ENCODE data around the gene ALDH3B1. TPM values are rescaled to one million over a fixed set of nuclear protein-coding genes. Genes with fewer than 3 reads are reported as not detected.
"Not testable (repeated sequence)": the region's sequence is repeated elsewhere in the genome, so short reads cannot be mapped to it uniquely, and the experiment has no call there.

ALDH3B1 gene
- total RNA-seq, 1 experiment from 2014 or later = not detected

DNA sequence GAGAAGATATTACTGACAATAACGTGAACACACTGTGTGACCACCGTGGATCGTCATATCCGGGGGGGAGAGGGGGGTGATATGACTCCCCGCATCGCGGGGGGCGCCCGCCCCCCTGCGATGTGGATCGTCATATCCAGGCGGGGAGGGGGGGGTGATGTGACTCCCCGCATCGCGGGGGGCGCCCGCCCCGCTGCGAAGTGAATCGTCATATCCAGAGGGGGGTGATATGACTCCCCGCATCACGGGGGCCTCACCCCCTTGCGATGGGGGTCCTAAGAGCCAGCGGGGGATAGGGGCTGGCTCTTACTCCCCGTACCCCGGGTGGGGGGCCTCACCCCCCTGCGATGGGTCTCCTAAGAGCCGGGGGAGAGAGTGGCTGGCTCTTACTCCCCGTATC lies 26.2 kb upstream of the ALDH3B1 start:
- H3K79me2 ChIP-seq (ENCODE audit: insufficient read depth, low read length) = no peaks in the 10 kb centered on the region
- H4K5ac ChIP-seq (ENCODE audit: insufficient read length, low read depth, low read length) = no peak overlapping the region
- H3K27me3 ChIP-seq (ENCODE audit: insufficient read depth, low read length) = no peaks in the 10 kb centered on the region
- no peaks in the 10 kb centered on the region for H3K36me3 Mint-ChIP-seq (ENCODE audit: insufficient read depth in 1 of 3, low read depth in 3 of 3)
- H3K18ac ChIP-seq (ENCODE audit: insufficient read length, low read depth, low read length) = no peak overlapping the region
- no peak overlapping the region for H3K4ac ChIP-seq (ENCODE audit: low read depth, low read length)
- H3T11ph ChIP-seq (ENCODE audit: low read length) = no peak overlapping the region
- no peak overlapping the region for H2BK20ac ChIP-seq (ENCODE audit: low read depth, low read length, poor library complexity, severe bottlenecking)
- H2BK12ac ChIP-seq (ENCODE audit: insufficient read length, low read depth, low read length) = no peak overlapping the region
- no peak overlapping the region for H2BK15ac ChIP-seq (ENCODE audit: low read depth, low read length)
- no peak overlapping the region for H3K9ac ChIP-seq (ENCODE audit: extremely low read depth, insufficient read length, low read length)
- H3K79me1 ChIP-seq (ENCODE audit: insufficient read depth, low read depth, low read length, poor library complexity, severe bottlenecking) = no peaks in the 10 kb centered on the region
- TF ChIP-seq, protein P1, sequence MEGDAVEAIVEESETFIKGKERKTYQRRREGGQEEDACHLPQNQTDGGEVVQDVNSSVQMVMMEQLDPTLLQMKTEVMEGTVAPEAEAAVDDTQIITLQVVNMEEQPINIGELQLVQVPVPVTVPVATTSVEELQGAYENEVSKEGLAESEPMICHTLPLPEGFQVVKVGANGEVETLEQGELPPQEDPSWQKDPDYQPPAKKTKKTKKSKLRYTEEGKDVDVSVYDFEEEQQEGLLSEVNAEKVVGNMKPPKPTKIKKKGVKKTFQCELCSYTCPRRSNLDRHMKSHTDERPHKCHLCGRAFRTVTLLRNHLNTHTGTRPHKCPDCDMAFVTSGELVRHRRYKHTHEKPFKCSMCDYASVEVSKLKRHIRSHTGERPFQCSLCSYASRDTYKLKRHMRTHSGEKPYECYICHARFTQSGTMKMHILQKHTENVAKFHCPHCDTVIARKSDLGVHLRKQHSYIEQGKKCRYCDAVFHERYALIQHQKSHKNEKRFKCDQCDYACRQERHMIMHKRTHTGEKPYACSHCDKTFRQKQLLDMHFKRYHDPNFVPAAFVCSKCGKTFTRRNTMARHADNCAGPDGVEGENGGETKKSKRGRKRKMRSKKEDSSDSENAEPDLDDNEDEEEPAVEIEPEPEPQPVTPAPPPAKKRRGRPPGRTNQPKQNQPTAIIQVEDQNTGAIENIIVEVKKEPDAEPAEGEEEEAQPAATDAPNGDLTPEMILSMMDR (conservative IDR thresholded peaks at IDR 0.05) = no peak
- no peak overlapping the region for H3K4me2 ChIP-seq (ENCODE audit: insufficient read depth, insufficient read length, low read length)
- no peak overlapping the region for H4K91ac ChIP-seq (ENCODE audit: insufficient read length, low read depth, low read length)
- no peaks in the 10 kb centered on the region for H3K9me3 ChIP-seq (ENCODE audit: control insufficient read depth, low read depth, low read length)
- no peak for DNase-seq
- H4K8ac ChIP-seq (replicated peaks; ENCODE audit: insufficient read length, low read depth, low read length) = no peak overlapping the region
- no peak overlapping the region for H3K23ac ChIP-seq (ENCODE audit: insufficient read length, low read depth, low read length)
- no peak overlapping the region for H2BK120ac ChIP-seq (ENCODE audit: low read depth, low read length, poor library complexity, severe bottlenecking)
- H2BK5ac ChIP-seq (ENCODE audit: insufficient read length, low read length) = no peak overlapping the region
- no peaks in the 10 kb centered on the region for H3K23me2 ChIP-seq (ENCODE audit: insufficient read length, low read depth, low read length, poor library complexity, severe bottlenecking)
- no peak overlapping the region for H3K4me3 Mint-ChIP-seq
- H3K27me3 Mint-ChIP-seq (ENCODE audit: low read depth) = peaks cover 12% of the 10 kb centered on the region
- H3K27ac ChIP-seq (ENCODE audit: insufficient read length, low read depth, low read length) = no peak overlapping the region
- H3K14ac ChIP-seq (ENCODE audit: insufficient read depth, low read length) = no peak overlapping the region
- H3K56ac ChIP-seq (ENCODE audit: insufficient read length, low read depth, low read length) = no peak overlapping the region
- no peaks in the 10 kb centered on the region for H3K4me1 ChIP-seq (ENCODE audit: insufficient read depth, low read length)
- H3K4me1 Mint-ChIP-seq = peaks cover 14 to 20% of the 10 kb centered on the region in 2 experiments
- H2AFZ ChIP-seq (ENCODE audit: low read length) = no peak overlapping the region
- no peaks in the 10 kb centered on the region for H3K9me3 Mint-ChIP-seq
- no peaks in the 10 kb centered on the region for H4K20me1 ChIP-seq (ENCODE audit: control insufficient read depth, insufficient read depth, insufficient read length)
- H2AK5ac ChIP-seq (ENCODE audit: insufficient read length, low read length) = no peak overlapping the region
- WGBS (ENCODE audit: extremely low coverage, insufficient read length, low lambda C conversion rate) = no CpG with 5 or more reads among the region's 29 CpGs
- no peak overlapping the region for H3K27ac Mint-ChIP-seq

GRCh38 chr11:67985302-67985701 lies 24.8 kb upstream of the ALDH3B1 start:
- not testable (repeated sequence) for DNase-seq; H4K20me1 ChIP-seq (ENCODE audit: control insufficient read depth, insufficient read depth, insufficient read length); H3K9me3 Mint-ChIP-seq

More at GRCh38 chr11:67985302-67985701, 24.8 kb upstream of the ALDH3B1 start:
- H2AFZ ChIP-seq (ENCODE audit: low read length); H3T11ph ChIP-seq (ENCODE audit: low read length); H3K23me2 ChIP-seq (ENCODE audit: insufficient read length, low read depth, low read length, poor library complexity, severe bottlenecking); H2BK20ac ChIP-seq (ENCODE audit: low read depth, low read length, poor library complexity, severe bottlenecking); H3K18ac ChIP-seq (ENCODE audit: insufficient read length, low read depth, low read length); H3K27me3 ChIP-seq (ENCODE audit: insufficient read depth, low read length); H3K79me2 ChIP-seq (ENCODE audit: insufficient read depth, low read length); H3K4ac ChIP-seq (ENCODE audit: low read depth, low read length); H2BK120ac ChIP-seq (ENCODE audit: low read depth, low read length, poor library complexity, severe bottlenecking); H2BK12ac ChIP-seq (ENCODE audit: insufficient read length, low read depth, low read length); H3K27ac ChIP-seq (ENCODE audit: insufficient read length, low read depth, low read length); H3K4me1 ChIP-seq (ENCODE audit: insufficient read depth, low read length); H3K36me3 Mint-ChIP-seq (ENCODE audit: insufficient read depth in 1 of 3, low read depth in 3 of 3); H3K79me1 ChIP-seq (ENCODE audit: insufficient read depth, low read depth, low read length, poor library complexity, severe bottlenecking); H2AK5ac ChIP-seq (ENCODE audit: insufficient read length, low read length); H3K14ac ChIP-seq (ENCODE audit: insufficient read depth, low read length); H2BK5ac ChIP-seq (ENCODE audit: insufficient read length, low read length); H3K4me2 ChIP-seq (ENCODE audit: insufficient read depth, insufficient read length, low read length); H3K9ac ChIP-seq (ENCODE audit: extremely low read depth, insufficient read length, low read length); H2BK15ac ChIP-seq (ENCODE audit: low read depth, low read length); H3K27ac Mint-ChIP-seq; H3K9me3 ChIP-seq (ENCODE audit: control insufficient read depth, low read depth, low read length); H3K23ac ChIP-seq (ENCODE audit: insufficient read length, low read depth, low read length); H3K56ac ChIP-seq (ENCODE audit: insufficient read length, low read depth, low read length); H3K4me3 Mint-ChIP-seq; H4K5ac ChIP-seq (ENCODE audit: insufficient read length, low read depth, low read length); H4K91ac ChIP-seq (ENCODE audit: insufficient read length, low read depth, low read length); H4K8ac ChIP-seq (replicated peaks; ENCODE audit: insufficient read length, low read depth, low read length): not testable (repeated sequence)
- Mint-ChIP-seq H3K27me3 (ENCODE audit: low read depth) (peaks cover 16% of the 10 kb centered on the region), H3K4me1 (peaks cover 8 to 11% of the 10 kb centered on the region in 2 experiments)
- WGBS (ENCODE audit: extremely low coverage, insufficient read length, low lambda C conversion rate) = 80% methylated on average over 1 of the region's 6 CpGs

All from H9 (cell line).